Fibroblast of lung (primary cell): Measurements from ENCODE around the gene RGP1. TPM values are rescaled to one million over a fixed set of nuclear protein-coding genes. Genes with fewer than 3 reads are reported as not detected.

Source experiments
- DNase-seq, 2 donors: peaks; one replicate each; pipeline versions ENCODE4 v3.0.0 to v3.0.0-alpha.2; 2010; ENCODE audit warnings: low read depth in 2 of 2
- H2AFZ ChIP-seq: 2 replicates; pipeline ENCODE4 v1.5.1; 2012; ENCODE audit warnings: low read length, control low read depth, inconsistent platforms
- H3K27ac ChIP-seq: 2 replicates; pipeline ENCODE4 v1.5.1; 2011; ENCODE audit warnings: low read length, control low read depth; ENCODE audit not compliant: insufficient read depth
- H3K27me3 ChIP-seq: 2 replicates; pipeline ENCODE4 v1.5.1; 2011; ENCODE audit warnings: mild to moderate bottlenecking, low read length; ENCODE audit not compliant: control insufficient read depth, insufficient read depth
- H3K36me3 ChIP-seq: 2 replicates; pipeline ENCODE4 v1.5.1; 2011; ENCODE audit warnings: low read length; ENCODE audit not compliant: control insufficient read depth, insufficient read depth
- H3K4me1 ChIP-seq: 2 replicates; pipeline ENCODE4 v1.5.1; 2011; ENCODE audit warnings: low read length; ENCODE audit not compliant: control insufficient read depth, insufficient read depth; ENCODE audit errors: extremely low read depth
- H3K4me2 ChIP-seq: 2 replicates; pipeline ENCODE4 v1.5.1; 2011; ENCODE audit warnings: low read length, control low read depth; ENCODE audit not compliant: insufficient read depth; ENCODE audit errors: extremely low read depth
- H3K4me3 ChIP-seq, 4 experiments: fragments of 200-600 bp in 1 of 4; sonication (generic) in 1 of 4; replicated peaks in 1 of 4; 2 replicates each; pipeline ENCODE4 v1.5.1; 2011 to 2016; ENCODE audit warnings: low read length in 4 of 4, low read depth in 3 of 4, mild to moderate bottlenecking in 3 of 4, control low read depth in 2 of 4, inconsistent platforms in 1 of 4, mixed read lengths in 1 of 4; ENCODE audit not compliant: insufficient read depth in 1 of 4; ENCODE audit errors: control extremely low read depth in 1 of 4
- H3K79me2 ChIP-seq: 2 replicates; pipeline ENCODE4 v1.5.1; 2012; ENCODE audit warnings: mild to moderate bottlenecking, low read length, inconsistent platforms; ENCODE audit not compliant: control insufficient read depth, insufficient read depth
- H3K9ac ChIP-seq: 2 replicates; pipeline ENCODE4 v1.5.1; 2011; ENCODE audit warnings: mild to moderate bottlenecking, low read length, control low read depth; ENCODE audit not compliant: insufficient read depth
- H3K9me3 ChIP-seq: 2 replicates; pipeline ENCODE4 v1.5.1; 2012; ENCODE audit warnings: low read depth, low read length; ENCODE audit not compliant: control insufficient read depth, insufficient read depth
- H4K20me1 ChIP-seq: 2 replicates; pipeline ENCODE4 v1.5.1; 2011; ENCODE audit warnings: low read length; ENCODE audit not compliant: control insufficient read depth, insufficient read depth; ENCODE audit errors: extremely low read depth
- EZH2 ChIP-seq: IDR thresholded peaks from 2 replicates; pipeline ENCODE4 v1.5.1; 2012; ENCODE audit warnings: low read length, control low read depth, mild to moderate bottlenecking; ENCODE audit errors: missing control alignments
- polyA plus RNA-seq, 2 donors: library from polyadenylated mRNA; depleted of rRNA in 1 of 2; stranded (reverse) in 1 of 2; unstranded in 1 of 2; fragments of >200 nt; gene quantifications; 2 replicates each; pipeline ENCODE4 v1.2.1, GENCODE V29; 2011 to 2012; ENCODE audit warnings: missing spikeins in 1 of 2
- total RNA-seq: library from RNA; depleted of rRNA; stranded (reverse); fragments of >200 nt; gene quantifications from 2 replicates; pipeline ENCODE4 v1.2.1, GENCODE V29; 2014
- TF ChIP-seq, protein P1 (sequence below), 2 donors: IDR thresholded peaks in 1 of 2; conservative IDR thresholded peaks in 1 of 2; 1 replicate in 1 of 2; 2 replicates in 1 of 2; pipeline ENCODE4 v1.5.1; 2011 to 2012; ENCODE audit warnings: low read length in 2 of 2, control low read depth in 1 of 2, inconsistent platforms in 1 of 2, low read depth in 1 of 2, mild to moderate bottlenecking in 1 of 2

RGP1 gene
- total and polyA plus RNA-seq, 2 donors (not counting 1 experiment from before 2014, with no cell fraction given): 14.9 to 17.4 TPM

DNA sequence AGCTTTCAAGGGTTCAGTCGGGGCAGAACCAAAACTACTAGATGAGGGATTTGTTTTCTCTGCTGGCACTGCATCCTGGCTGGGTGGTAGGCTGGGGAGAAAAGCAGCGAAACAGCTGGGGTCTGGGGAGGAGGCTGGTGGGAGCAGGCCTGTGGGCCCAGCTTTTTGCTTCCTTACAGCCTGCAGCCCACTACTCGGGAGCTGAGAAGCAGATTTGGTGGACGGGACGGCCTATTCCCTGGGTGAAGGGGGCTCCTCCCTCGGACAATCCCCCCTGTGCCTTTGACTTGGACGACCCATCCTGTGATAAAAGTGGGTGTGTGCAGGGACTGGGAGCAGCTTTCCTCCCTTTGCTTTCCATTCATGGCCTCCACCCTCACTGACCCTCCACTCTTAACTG, 51.4 kb downstream of the RGP1 start:
- no peaks in the 10 kb centered on the region for H4K20me1 ChIP-seq
- no peaks in the 10 kb centered on the region for H3K79me2 ChIP-seq
- no peak overlapping the region for H3K4me3 ChIP-seq
- no peak for TF ChIP-seq EZH2
- TF ChIP-seq, protein P1, sequence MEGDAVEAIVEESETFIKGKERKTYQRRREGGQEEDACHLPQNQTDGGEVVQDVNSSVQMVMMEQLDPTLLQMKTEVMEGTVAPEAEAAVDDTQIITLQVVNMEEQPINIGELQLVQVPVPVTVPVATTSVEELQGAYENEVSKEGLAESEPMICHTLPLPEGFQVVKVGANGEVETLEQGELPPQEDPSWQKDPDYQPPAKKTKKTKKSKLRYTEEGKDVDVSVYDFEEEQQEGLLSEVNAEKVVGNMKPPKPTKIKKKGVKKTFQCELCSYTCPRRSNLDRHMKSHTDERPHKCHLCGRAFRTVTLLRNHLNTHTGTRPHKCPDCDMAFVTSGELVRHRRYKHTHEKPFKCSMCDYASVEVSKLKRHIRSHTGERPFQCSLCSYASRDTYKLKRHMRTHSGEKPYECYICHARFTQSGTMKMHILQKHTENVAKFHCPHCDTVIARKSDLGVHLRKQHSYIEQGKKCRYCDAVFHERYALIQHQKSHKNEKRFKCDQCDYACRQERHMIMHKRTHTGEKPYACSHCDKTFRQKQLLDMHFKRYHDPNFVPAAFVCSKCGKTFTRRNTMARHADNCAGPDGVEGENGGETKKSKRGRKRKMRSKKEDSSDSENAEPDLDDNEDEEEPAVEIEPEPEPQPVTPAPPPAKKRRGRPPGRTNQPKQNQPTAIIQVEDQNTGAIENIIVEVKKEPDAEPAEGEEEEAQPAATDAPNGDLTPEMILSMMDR (conservative IDR thresholded peaks at IDR 0.05 in 1 of 2, IDR thresholded peaks at IDR 0.05 in 1 of 2; ENCODE audit: low read depth in 1 of 2, low read length in 2 of 2): no peak
- H3K9me3 ChIP-seq: no peaks in the 10 kb centered on the region
- H3K27ac ChIP-seq: no peak overlapping the region
- no peaks in the 10 kb centered on the region for H3K4me1 ChIP-seq
- no peak overlapping the region for H3K4me2 ChIP-seq
- peaks cover 3% of the 10 kb centered on the region for H3K36me3 ChIP-seq
- no peaks in the 10 kb centered on the region for H3K27me3 ChIP-seq
- no peak for DNase-seq
- no peak overlapping the region for H3K9ac ChIP-seq
- no peak overlapping the region for H2AFZ ChIP-seq

DNA sequence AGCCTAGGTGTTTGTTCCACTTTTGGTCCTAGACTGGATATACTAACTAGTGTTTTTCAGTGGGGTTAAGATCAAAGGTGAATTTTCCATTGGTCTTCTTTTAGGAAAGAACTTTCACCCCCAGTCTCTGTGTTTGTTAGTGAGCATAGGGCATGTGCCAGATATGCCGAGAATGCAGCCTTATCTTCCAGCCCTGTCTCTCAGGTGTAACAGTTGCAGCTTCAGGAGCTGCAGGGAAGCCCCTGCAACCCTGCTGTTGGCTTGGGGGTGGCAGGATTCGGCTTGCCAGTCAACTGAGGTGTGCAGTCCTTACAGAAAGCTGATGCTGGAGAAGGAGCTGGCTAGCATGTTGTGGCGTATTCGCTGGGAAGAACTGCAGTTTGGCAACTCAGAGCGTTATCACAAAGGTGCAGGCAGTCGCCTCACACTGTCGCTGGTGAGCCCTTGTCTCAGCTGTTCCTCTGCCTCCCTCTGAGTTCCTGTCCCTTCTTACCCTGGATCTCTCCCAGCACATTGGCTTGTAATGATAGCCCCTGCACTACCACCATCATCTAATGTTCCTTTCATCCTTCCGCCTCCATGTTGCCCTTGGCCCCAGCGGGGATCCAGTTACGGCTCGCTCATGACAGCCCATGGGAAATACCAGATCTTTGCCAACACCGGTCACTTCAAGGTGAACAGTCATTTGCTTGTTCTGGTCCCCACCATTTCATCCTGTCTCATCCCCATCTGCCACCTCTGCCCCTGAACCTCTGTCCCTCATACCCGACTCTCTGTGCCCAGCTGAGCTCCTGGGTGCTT, 52.4 kb downstream of the RGP1 start:
- Histone ChIP-seq H3K27ac (no peak overlapping the region), H4K20me1 (no peaks in the 10 kb centered on the region), H3K36me3 (peaks cover 9% of the 10 kb centered on the region), H3K27me3 (no peaks in the 10 kb centered on the region), H3K79me2 (no peaks in the 10 kb centered on the region), H3K4me3 (no peak overlapping the region), H2AFZ (no peak overlapping the region), H3K9ac (no peak overlapping the region), H3K4me2 (no peak overlapping the region), H3K9me3 (no peaks in the 10 kb centered on the region), H3K4me1 (no peaks in the 10 kb centered on the region)
- DNase-seq: no peak
- TF ChIP-seq EZH2: no peak
- TF ChIP-seq, protein P1 (conservative IDR thresholded peaks at IDR 0.05 in 1 of 2, IDR thresholded peaks at IDR 0.05 in 1 of 2; ENCODE audit: low read depth in 1 of 2, low read length in 2 of 2): no peak

DNA sequence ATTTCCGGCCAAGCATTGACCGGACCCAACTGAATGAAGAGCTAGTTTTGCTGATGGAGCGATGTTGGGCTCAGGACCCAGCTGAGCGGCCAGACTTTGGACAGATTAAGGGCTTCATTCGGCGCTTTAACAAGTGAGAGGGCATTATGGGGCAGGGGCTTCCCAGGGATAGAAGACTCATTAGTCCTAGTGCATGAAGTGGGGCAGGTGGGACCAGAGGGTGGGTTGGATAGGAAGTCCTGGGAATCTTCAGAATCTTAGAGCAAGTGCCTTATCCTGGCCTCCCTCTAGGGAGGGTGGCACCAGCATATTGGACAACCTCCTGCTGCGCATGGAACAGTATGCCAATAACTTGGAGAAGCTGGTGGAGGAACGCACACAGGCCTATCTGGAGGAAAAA, 57.0 kb downstream of the RGP1 start:
- DNase-seq: no peak
- TF ChIP-seq, protein P1 (conservative IDR thresholded peaks at IDR 0.05 in 1 of 2, IDR thresholded peaks at IDR 0.05 in 1 of 2; ENCODE audit: low read depth in 1 of 2, low read length in 2 of 2): no peak
- TF ChIP-seq EZH2: no peak
- Histone ChIP-seq H3K79me2 (no peaks in the 10 kb centered on the region), H3K36me3 (peaks cover 6% of the 10 kb centered on the region), H3K27ac (no peak overlapping the region), H4K20me1 (no peaks in the 10 kb centered on the region), H3K4me3 (no peak overlapping the region), H3K9ac (no peak overlapping the region), H2AFZ (no peak overlapping the region), H3K27me3 (no peaks in the 10 kb centered on the region), H3K9me3 (no peaks in the 10 kb centered on the region), H3K4me1 (no peaks in the 10 kb centered on the region), H3K4me2 (no peak overlapping the region)

Other genes starting within 250 kb of the RGP1 start
- 9.4 and 10.5 TPM in 2 replicates for gene TESK1, start 144.0 kb upstream of the RGP1 start, total RNA-seq
- 12.0 and 12.5 TPM in 2 replicates for gene TESK1, start 144.0 kb upstream of the RGP1 start, polyA plus RNA-seq
- gene CD72, start 130.9 kb upstream of the RGP1 start, total RNA-seq: 1.0 and 2.8 TPM in 2 replicates
- gene CD72, start 130.9 kb upstream of the RGP1 start, polyA plus RNA-seq: 0.64 and 1.00 TPM in 2 replicates
- gene SIT1, start 98.4 kb upstream of the RGP1 start, total RNA-seq: 0.17 TPM in 1 of 2 replicates, not detected in the other
- gene SIT1, start 98.4 kb upstream of the RGP1 start, polyA plus RNA-seq: 0.07 TPM in 1 of 2 replicates, not detected in the other
- 67,954 and 162,287 TPM in 2 replicates for gene RMRP, start 91.3 kb upstream of the RGP1 start, total RNA-seq
- 75.4 and 110 TPM in 2 replicates for gene RMRP, start 91.3 kb upstream of the RGP1 start, polyA plus RNA-seq
- 15.4 and 20.6 TPM in 2 replicates for gene CCDC107, start 91.0 kb upstream of the RGP1 start, total RNA-seq
- 20.2 and 24.9 TPM in 2 replicates for gene CCDC107, start 91.0 kb upstream of the RGP1 start, polyA plus RNA-seq
- under 0.01 and 0.66 TPM in 2 replicates for gene ARHGEF39, start 84.1 kb upstream of the RGP1 start, total RNA-seq
- gene ARHGEF39, start 84.1 kb upstream of the RGP1 start, polyA plus RNA-seq: 0.77 and 3.9 TPM in 2 replicates
- 0.17 and 0.26 TPM in 2 replicates for gene CA9, start 75.4 kb upstream of the RGP1 start, total RNA-seq
- gene CA9, start 75.4 kb upstream of the RGP1 start, polyA plus RNA-seq: 0.59 TPM in 1 of 2 replicates, not detected in the other
- 696 and 1,003 TPM in 2 replicates for gene TPM2, start 59.4 kb upstream of the RGP1 start, total RNA-seq
- gene TPM2, start 59.4 kb upstream of the RGP1 start, polyA plus RNA-seq: 1,280 and 1,927 TPM in 2 replicates
- 214 and 405 TPM in 2 replicates for gene TLN1, start 17.1 kb upstream of the RGP1 start, total RNA-seq
- 214 and 244 TPM in 2 replicates for gene TLN1, start 17.1 kb upstream of the RGP1 start, polyA plus RNA-seq
- 64.7 and 70.2 TPM in 2 replicates for gene CREB3, start 16.6 kb upstream of the RGP1 start, total RNA-seq
- 50.2 and 55.8 TPM in 2 replicates for gene CREB3, start 16.6 kb upstream of the RGP1 start, polyA plus RNA-seq
- 21.8 and 23.9 TPM in 2 replicates for gene GBA2, start 59 bp upstream of the RGP1 start, total RNA-seq
- gene GBA2, start 59 bp upstream of the RGP1 start, polyA plus RNA-seq: 24.1 and 25.5 TPM in 2 replicates
- not detected in 2 replicates for gene MSMP, start 5.0 kb downstream of the RGP1 start, total RNA-seq
- gene MSMP, start 5.0 kb downstream of the RGP1 start, polyA plus RNA-seq: not detected in 2 replicates
- gene NPR2, start 42.3 kb downstream of the RGP1 start, total RNA-seq: 23.6 and 47.4 TPM in 2 replicates
- gene NPR2, start 42.3 kb downstream of the RGP1 start, polyA plus RNA-seq: 26.3 and 34.1 TPM in 2 replicates
- gene SPAG8, start 63.0 kb downstream of the RGP1 start, total RNA-seq: 1.0 and 1.3 TPM in 2 replicates
- 0.62 and 0.64 TPM in 2 replicates for gene SPAG8, start 63.0 kb downstream of the RGP1 start, polyA plus RNA-seq
- 24.9 and 34.2 TPM in 2 replicates for gene HINT2, start 65.8 kb downstream of the RGP1 start, total RNA-seq
- 13.1 and 22.9 TPM in 2 replicates for gene HINT2, start 65.8 kb downstream of the RGP1 start, polyA plus RNA-seq
- not detected in 2 replicates for gene FAM221B, start 79.4 kb downstream of the RGP1 start, total RNA-seq
- gene FAM221B, start 79.4 kb downstream of the RGP1 start, polyA plus RNA-seq: not detected in 2 replicates
- 2.1 and 3.0 TPM in 2 replicates for gene TMEM8B, start 79.9 kb downstream of the RGP1 start, total RNA-seq
- gene TMEM8B, start 79.9 kb downstream of the RGP1 start, polyA plus RNA-seq: 2.7 and 3.0 TPM in 2 replicates
- not detected in 2 replicates for gene OR13J1, start 121.1 kb downstream of the RGP1 start, total RNA-seq
- not detected in 2 replicates for gene OR13J1, start 121.1 kb downstream of the RGP1 start, polyA plus RNA-seq
- gene HRCT1, start 156.9 kb downstream of the RGP1 start, total RNA-seq: 0.26 and 1.2 TPM in 2 replicates
- gene HRCT1, start 156.9 kb downstream of the RGP1 start, polyA plus RNA-seq: 3.1 and 3.3 TPM in 2 replicates
- under 0.01 and 0.17 TPM in 2 replicates for gene SPAAR, start 160.2 kb downstream of the RGP1 start, total RNA-seq
- 0.34 and 0.41 TPM in 2 replicates for gene SPAAR, start 160.2 kb downstream of the RGP1 start, polyA plus RNA-seq
- 0.17 TPM in 1 of 2 replicates, not detected in the other for gene OR2S2, start 208.9 kb downstream of the RGP1 start, total RNA-seq
- gene OR2S2, start 208.9 kb downstream of the RGP1 start, polyA plus RNA-seq: 0.17 and 0.18 TPM in 2 replicates